Frontal cortex (tissue), 4 donors: Measurements from ENCODE around the gene KHK. TPM values are rescaled to one million over a fixed set of nuclear protein-coding genes. Genes with fewer than 3 reads are reported as not detected.

Experiments
- DNase-seq, 2 donors: peaks; one replicate each; pipeline ENCODE4 v3.0.0; 2012; ENCODE audit warnings: low spot score in 2 of 2
- FAIRE-seq: peaks from 2 replicates; lab custom pipeline; 2012; peaks lifted over from hg19 to GRCh38; lab: Jason Lieb, UNC
- total RNA-seq: library from RNA; depleted of rRNA; stranded (reverse); fragments of >200 nt; gene quantifications from one replicate; pipeline ENCODE4 v1.2.3, GENCODE V29; 2014
- donor health status: control.
- donor health status: control.
- donor health status: control.

The KHK gene
- total RNA-seq, 1 donor from 2014 or later: 4.9 TPM

- DNase-seq (no peak), FAIRE-seq (no peak)
Observed at GRCh38 chr2:27139310-27139709, 52.7 kb downstream of the KHK start, which contains the start of gene PRR30. Gene PRR30 (minus strand): TSS chr2:27139410. CDS start chr2:27138329, 1,081 bp downstream.

- no peak for DNase-seq
- no peak for FAIRE-seq
Observed at GRCh38 chr2:27143285-27143684, 56.7 kb downstream of the KHK start.

- DNase-seq (no peak), FAIRE-seq (no peak)
Observed at GRCh38 chr2:27145682-27146081, 59.1 kb downstream of the KHK start.

- DNase-seq: no peak
- no peak for FAIRE-seq
Observed at GRCh38 chr2:27147935-27148334, 61.4 kb downstream of the KHK start.

- no peak for FAIRE-seq
- DNase-seq: peak in 1 of 2 donors; percentile 13
Observed at GRCh38 chr2:27148801-27149439, 62.3 kb downstream of the KHK start, which contains the start of gene TCF23. Gene TCF23 (plus strand): TSS chr2:27149004. CDS start chr2:27149134, 130 bp downstream.

GRCh38 chr2:27149570-27150405 lies 63.2 kb downstream of the KHK start:
- FAIRE-seq: no peak

More at GRCh38 chr2:27149570-27150405, 63.2 kb downstream of the KHK start:
- peak in 1 of 2 donors; percentile 8 for DNase-seq

Other genes with a start within 250 kb of the KHK start
- gene DPYSL5, start 238.6 kb upstream of the KHK start, total RNA-seq: 101 TPM
- gene MAPRE3, start 116.1 kb upstream of the KHK start, total RNA-seq: 13.9 TPM
- gene TMEM214, start 53.8 kb upstream of the KHK start, total RNA-seq: 7.7 TPM
- 13.5 TPM for gene AGBL5, start 35.1 kb upstream of the KHK start, total RNA-seq
- 163 TPM for gene OST4, start 15.1 kb upstream of the KHK start, total RNA-seq
- 4.1 TPM for gene EMILIN1, start 8.2 kb upstream of the KHK start, total RNA-seq
- gene CGREF1, start 32.4 kb downstream of the KHK start, total RNA-seq: 18.3 TPM
- 0.41 TPM for gene ABHD1, start 37.0 kb downstream of the KHK start, total RNA-seq
- gene PREB, start 47.9 kb downstream of the KHK start, total RNA-seq: 20.8 TPM
- not detected for gene PRR30, start 52.6 kb downstream of the KHK start, total RNA-seq
- not detected for gene TCF23, start 62.2 kb downstream of the KHK start, total RNA-seq
- 37.5 TPM for gene ATRAID, start 125.3 kb downstream of the KHK start, total RNA-seq
- gene SLC5A6, start 125.5 kb downstream of the KHK start, total RNA-seq: 17.1 TPM
- 13.9 TPM for gene CAD, start 130.6 kb downstream of the KHK start, total RNA-seq
- 0.82 TPM for gene SLC30A3, start 176.3 kb downstream of the KHK start, total RNA-seq
- gene DNAJC5G, start 188.7 kb downstream of the KHK start, total RNA-seq: not detected
- gene TRIM54, start 195.7 kb downstream of the KHK start, total RNA-seq: not detected
- 1.2 TPM for gene UCN, start 221.7 kb downstream of the KHK start, total RNA-seq
- 41.6 TPM for gene MPV17, start 236.3 kb downstream of the KHK start, total RNA-seq